HL-60/S4 treated with phorbol 12-myristate 13-acetate at 8.2 ng/mL for 4 days and 3 days (cell line): ENCODE results near the gene G2E3.
"Not testable (repeated sequence)": the region's sequence is repeated elsewhere in the genome, so short reads cannot be mapped to it uniquely, and the experiment has no call there.

Source experiments
- in situ Hi-C: fragments of 300-500 bp; cut with MboI; formaldehyde crosslinking; loops from 2 replicates; pipeline ENCODE4 v1.15.0; 2022; ENCODE audit warnings: low sequenced_read_pairs

Gene G2E3

DNA sequence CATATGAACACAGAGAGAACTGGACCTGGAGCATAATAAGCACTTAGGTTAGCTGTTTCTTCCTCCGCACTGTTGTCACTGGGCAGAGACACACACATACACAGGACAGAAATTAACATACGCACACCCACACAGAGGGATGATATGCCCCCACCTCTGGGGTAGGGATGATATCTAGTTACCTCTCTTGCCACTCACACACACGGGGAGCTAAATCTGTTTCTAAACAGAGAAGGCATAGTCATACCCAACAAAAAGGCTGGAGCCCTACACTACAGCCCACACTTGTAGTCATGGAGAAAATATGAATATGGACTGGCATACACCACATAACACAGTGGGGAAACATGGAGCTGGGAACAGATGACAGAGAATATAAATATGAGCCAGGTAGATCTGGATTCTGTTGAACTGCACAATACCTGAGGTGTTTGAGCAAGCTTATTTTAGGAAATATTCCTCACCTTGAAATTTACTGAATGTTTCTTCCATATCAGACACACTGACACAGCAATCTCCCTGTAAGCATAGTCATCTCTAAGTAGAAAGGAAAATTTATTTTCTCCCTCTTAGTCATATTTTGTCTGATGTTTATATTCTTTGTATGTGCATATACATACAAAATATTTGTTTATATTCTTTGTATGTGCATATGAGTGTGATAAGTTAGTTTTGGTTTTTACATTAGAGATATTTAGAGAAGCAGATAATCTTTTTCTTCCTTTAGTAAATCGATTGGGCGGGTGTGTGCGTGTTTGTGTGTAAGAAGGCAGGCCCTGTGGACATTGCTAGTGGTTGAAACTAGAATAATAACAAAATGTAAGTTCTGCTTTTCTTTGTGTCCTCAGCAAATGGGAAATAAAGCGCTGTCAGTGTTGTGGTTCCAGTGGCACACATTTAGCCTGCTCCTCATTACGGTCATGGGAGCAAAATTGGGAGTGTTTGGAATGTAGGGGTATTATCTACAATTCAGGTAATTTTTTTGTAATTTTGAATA lies 42.3 kb downstream of the G2E3 start:
- in situ Hi-C loops: no loop called here

DNA sequence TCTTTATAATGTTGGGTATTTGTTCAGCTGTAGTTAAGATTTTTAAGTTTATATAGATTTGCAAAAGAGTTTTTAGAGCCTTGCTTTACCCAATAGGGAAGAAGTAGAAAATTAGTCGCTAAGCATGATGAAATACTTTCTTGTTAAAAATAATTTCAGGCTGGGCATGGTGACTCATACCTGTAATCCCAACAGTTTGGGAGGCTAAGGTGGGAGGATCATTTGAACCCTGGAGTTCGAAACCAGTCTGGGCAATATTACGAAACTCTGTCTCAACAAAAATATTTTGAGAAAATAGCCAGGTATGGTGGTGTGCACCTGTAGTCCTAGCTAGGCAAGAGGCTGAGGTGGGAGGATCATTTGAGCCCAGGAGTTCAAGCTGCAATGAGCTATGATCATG lies 44.4 kb downstream of the G2E3 start:
- in situ Hi-C loops: no loop called here

DNA sequence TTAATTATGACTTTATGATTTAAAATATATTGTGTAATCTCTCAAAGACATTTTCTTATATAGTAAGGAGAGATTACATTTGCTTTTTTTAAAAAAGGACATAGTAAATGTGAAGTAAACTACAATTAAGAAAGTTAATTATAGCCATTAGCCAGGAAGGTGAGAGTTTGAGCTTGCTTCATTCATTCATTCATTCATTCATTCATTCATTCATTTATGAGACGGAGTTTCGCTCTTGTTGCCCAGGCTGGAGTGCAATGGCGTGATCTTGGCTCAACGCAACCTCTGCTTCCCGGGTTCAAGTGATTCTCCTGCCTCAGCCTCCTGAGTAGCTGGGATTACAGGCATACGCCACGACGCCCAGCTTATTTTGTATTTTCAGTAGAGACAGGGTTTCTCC lies 45.7 kb downstream of the G2E3 start:
- in situ Hi-C loops: not testable (repeated sequence)

DNA sequence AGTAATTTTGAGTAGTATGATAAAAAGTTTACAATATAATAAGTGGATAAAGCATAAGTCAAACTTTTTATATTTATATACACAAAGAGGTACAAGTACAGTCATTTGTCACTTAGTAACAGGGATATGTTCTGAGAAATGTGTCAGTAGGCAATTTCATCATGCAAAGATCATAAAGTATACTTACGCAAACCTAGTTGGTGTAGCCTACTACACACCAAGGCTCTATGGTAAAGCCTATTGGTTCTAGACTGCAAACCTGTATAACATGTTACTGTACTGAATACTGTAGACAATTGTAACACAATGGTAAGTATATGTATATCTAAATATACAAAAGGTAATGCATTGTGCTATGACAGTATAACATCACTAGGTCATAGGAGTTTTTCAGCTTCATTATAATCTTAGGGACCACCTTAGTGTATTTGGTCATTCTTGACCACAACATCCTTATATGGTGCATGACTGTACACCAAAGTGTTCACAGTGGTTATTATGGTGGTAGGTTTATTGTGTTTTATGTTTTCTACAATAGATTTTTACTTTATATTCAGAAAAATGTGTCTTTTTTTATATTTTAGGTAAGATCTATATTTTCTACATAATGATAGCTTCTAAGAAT lies 48.3 kb downstream of the G2E3 start:
- in situ Hi-C loops: no loop called here

DNA sequence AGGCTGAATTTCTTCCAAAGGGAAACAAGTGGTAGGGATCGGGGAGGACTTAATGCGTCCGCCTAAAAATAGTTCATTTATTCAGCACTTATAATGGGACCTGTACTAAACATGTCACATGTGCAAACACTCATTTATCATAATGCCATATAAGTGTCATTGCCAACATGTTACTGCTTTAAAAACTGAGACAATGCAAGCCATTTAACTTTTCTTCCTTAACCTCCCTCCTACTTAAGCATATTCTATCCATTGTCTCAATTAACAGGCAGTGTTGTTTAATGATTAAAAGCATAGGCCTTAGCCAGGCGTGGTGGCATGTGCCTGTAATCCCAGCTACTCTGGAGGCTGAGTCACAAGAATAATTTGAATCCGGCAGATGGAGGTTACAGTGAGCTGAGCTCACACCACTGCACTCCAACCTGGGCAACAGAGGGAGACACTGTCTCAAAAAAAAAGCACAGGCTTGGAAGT lies 49.6 kb downstream of the G2E3 start:
- in situ Hi-C loops: no loop called here

DNA sequence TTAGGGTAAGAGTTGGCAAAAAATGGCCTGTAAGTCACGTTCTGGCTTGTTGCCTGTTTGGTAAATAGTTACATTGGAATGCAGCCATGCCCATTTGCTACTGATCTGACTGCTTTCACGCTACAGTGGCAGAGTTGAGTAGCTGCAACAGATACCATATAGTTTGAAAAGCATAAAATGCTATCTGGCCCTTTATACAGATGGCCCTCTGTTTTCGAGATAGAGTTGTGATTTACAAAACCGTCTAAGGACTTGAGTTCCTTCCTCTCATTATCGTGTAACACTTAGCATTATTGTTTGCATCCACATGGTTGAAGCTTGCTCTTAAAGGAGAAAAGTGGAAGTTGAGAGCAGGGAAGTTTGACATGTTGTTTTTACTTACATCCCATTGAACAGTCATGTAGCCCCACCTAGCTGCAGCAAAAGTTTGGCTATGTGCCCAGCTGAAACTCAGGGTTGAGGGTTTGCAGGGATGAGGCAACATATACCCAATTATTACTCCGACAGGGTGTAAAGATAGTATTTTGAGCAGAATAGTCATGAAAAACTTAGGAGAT lies 51.9 kb downstream of the G2E3 start:
- in situ Hi-C loops: no loop called here

DNA sequence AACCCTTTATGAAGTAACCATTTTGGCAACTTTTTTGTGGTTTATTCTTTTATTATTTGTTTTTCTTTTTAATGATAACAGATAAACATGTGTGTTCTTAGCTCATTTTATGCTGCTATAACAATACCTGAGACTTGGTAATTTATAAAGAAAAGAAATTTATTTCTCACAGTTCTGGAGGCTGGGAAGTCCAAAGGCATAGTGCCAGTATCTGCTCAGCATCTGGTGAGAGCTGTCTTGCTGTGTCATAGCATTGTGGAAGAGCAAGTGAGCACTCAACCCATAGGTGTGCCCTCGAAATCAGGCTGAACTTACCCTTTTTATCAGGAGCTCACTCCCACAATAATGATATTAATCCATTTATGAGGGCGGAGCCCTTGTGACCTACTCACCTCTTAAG lies 55.2 kb downstream of the G2E3 start:
- in situ Hi-C loops: no loop called here

DNA sequence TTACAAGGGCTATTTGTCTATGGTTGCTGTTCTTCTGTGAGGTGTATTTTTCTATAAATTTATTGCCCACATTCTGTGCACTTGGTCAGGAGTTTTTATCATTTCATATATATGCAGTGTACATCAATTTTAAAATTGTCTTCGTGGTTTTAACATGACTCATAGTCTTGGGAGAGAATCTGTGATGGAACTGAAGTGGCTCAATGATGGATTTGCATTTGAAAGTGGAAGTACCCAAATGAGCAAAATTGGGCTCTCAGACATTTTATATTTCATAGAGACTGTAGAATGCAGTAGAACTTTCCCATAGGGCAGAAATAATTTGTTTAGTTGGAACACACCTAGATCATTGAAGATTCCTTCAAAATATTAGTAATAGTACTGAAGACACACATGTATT lies 61.2 kb downstream of the G2E3 start:
- in situ Hi-C loops: no loop called here

DNA sequence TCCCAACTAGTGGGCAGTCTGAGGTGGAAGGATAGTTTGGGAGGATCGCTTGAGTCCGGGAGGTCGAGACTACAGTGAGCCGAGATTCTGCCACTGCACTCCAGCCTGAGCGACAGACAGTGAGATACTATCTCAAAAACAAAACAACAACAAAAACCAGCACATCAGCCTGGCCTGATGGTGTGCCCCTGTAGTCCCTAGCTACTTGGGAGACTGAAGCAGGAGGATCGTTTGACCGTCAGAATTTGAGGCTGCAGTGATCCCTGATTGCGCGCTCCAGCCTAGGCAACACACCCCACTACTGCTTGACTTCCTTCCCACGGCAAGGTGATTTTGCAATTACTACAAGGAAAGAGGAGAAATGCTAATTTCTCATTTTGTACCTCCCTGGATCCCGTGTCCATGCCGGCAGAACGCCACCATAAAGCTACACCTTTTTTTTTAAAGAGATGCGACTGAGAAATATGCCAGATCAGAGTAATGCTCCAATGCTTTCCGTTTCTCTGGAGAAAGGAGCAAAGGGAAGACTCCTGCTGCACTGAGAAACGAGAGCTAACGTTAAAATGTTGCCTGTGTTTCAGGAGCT lies 62.5 kb downstream of the G2E3 start:
- in situ Hi-C loops: no loop called here

DNA sequence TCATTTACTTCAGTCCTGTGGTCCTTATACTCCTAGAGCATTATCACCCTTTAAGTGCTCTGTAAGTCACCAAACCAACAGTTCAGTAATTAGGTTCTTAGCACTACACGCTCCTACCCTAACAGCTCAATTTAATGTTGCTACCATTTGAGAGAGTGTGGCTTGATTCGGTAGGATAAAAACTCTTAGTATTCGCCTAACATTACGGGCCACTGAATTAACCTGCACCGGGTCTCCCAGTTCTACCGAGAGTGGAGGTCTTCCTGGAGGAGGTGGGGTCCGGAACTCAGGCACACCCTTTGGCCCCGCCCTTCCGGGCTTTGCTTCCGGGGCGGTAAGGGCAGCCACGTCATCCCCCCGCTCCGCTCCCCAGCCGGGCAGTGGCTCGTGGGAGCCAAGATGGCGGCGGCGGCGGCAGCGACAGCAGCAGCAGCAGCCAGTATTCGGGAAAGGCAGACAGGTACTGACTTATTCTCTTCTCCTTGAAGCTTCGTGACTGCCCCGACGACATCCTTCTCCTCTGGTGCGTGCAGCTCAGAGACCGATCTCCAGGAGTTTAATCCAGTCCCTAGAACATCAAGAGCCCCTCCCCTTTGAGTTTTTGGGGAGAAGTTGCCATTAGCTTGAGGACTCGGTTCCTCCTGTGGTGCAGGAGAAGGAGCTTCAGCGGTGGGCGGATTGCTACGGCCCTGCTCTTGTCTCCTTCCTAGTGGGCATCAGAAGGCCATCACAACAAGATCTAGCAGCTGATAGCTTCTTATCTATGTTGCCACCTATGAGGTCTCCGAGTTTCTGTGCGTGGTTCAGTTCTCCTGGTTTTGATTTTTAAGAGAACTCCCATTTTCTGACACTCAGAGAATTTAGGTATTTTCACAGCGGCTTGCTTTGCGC lies 63.2 kb downstream of the G2E3 start, which contains the start of gene SCFD1:
SCFD1 (plus strand) TSS at position 380 of the 891 bp plus-strand sequence; CDS start at position 400, 20 bp downstream.
- in situ Hi-C loops: no loop called here

DNA sequence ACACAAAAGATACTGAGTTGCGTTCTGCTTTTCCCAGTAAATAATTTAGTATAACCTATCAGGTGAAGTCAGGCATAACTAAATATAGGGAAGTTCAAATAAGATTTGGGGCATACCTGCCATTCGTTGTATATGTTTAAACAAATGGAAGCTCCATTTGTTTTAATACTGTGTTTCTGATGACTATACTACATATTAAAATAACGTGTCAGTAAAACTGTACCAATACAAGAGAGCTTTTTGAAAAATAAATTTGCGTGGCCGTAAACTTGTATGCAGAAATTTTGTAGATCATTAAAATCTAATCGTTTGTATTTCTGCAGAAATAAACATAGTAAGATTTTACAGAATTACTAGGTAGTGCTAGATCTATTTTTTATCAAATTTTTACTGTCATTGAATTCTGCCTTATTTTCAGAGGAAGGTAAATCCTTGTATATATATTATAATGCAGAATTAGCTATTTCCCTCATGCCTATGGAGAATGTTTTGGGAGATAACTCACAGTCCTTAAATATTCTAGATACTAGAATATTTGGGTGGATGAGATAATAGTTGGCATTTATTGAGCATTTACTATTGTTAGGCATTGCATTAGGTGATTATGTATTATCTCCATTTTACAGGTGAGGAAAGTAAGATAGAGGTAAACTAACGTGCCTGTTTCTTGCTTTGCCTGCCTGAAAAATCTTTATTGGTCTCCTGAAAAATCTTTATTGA lies 64.6 kb downstream of the G2E3 start:
- in situ Hi-C loops: no loop called here

DNA sequence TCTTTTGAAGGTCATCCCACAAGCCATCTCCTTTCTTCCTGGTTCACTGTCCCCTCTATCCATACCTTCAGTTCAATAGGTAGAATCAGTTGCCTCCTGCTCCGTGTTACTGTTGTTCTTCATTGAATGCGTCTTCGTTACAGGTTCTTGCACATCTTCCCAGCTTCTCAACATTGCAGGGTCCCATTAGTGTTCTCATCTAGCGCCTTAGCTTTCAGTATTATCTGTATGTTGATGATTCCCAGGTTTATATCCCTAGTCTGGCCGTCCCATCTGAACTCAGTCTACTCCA lies 65.1 kb downstream of the G2E3 start:
- in situ Hi-C loops: no loop called here

DNA sequence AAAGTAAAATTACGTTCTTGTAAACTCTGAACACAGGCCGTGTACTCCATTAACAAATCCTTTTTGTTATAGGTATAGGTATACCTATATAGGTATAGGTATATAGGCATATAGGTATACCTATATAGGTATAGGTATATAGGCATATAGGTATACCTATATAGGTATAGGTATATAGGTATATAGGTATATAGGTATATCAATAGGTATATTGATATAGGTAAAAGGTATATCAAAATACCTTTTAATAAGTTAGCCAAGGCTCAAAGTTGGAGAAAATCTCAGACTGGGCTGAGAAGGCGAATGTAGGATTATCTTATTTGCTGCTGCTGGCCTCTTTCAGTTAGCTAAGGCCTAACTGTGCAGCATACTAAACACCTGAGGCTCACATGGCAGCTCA lies 66.6 kb downstream of the G2E3 start:
- in situ Hi-C loops: no loop called here

DNA sequence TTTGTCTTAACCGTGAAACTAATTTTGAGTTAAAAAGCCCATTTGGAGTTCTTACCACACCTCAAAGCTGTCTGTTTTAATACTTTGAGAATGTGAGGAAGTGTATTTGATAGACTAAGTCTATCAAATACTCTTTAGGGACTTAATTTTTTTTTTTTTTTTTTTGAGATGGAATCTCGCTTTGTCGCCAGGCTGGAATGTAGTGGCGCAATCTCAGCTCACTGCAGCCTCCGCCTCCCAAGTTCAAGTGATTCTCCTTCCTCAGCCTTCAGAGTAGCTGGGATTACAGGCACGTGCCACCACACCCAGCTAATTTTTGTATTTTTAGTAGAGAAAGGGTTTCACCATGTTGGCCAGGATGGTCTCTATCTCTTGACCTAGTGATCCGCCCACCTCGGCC lies 70.5 kb downstream of the G2E3 start:
- in situ Hi-C loops: not testable (repeated sequence)

DNA sequence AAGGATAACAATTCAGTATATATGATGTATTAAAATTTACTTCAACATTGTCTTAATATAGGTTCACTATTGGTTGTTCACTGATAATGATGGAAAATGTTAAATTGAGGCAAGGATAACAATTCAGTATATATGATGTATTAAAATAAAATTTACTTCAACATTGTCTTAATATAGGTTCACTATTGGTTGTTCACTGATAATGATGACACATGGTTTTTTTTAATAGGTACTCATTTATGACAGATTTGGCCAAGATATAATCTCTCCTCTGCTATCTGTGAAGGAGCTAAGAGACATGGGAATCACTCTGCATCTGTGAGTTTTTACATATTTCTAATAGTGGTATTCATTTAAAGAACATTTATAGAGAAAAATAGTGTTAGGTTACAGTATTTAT lies 71.3 kb downstream of the G2E3 start:
- in situ Hi-C loops: no loop called here

DNA sequence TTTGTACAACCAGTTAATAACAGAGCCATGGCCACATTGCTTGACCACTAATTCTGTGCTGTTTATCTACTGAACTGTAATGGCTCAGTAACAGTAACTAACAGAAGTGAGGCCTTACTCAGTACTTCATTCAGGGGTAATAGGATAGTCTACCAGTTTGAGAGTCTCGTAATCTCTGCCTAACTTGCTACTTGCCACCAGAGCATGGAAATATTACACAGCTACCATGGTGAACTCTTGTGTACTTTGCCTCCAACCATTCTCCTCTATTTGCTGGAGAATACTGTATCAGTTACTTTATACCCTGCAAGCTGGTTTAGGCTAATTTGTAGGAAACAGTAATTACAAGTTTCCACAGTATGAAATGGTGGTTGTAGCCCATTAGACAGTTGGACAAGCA lies 73.8 kb downstream of the G2E3 start:
- in situ Hi-C loops: no loop called here

DNA sequence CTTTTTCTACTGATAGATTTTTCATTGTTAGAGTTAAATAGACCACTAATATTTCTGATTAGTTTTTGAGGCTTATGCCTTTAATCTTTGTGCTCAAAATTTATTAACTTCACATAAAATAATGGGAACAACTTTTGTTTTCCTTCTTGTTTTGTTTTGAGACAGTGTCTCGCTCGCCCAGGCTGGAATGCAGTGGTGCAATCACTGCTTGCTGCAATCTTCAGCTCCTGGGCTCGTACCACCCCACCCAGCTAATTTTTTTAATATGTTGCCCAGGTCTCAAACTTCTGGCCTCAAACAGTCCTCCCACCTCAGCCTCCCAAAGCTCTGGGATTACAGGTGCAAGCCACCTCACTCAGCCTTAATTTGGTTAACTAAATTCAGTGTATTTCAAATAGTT lies 80.0 kb downstream of the G2E3 start:
- in situ Hi-C loops: no loop called here

DNA sequence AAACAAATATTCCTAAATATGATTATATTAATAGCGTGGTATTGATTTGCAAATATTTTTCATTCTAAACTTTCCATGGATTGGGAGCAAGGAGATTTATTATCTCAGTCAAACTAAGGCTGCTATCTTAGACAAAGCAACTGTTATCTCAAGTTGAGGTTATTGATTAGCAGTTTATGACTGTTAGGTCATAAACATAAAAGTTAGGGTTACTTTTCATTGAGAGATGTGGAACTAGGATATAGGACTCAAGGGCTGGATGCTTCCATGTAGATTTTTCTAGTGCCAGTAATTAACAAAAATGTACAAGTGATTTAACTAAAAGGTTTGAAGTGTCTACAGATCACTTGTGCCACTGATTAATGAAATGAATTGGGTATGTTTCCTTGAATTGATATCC lies 82.2 kb downstream of the G2E3 start:
- in situ Hi-C loops: no loop called here

DNA sequence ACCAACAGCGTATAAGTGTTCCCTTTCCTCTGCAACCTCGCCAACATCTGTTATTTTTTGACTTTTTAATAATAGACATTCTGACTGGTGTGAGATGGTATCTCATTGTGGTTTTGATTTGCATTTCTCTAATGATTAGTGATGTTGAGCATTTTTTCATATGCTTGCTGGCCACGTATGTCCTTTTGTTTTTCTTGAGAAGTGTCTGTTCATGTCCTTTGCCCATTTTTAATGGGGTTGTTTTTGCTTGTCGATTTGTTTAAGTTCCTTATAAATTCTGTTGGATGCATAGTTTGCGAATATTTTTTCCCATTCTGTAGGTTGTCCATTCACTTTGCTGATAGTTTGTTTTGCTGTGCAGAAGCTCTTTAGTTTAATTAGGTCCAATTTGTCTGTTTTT lies 85.5 kb downstream of the G2E3 start:
- in situ Hi-C loops: not testable (repeated sequence)

DNA sequence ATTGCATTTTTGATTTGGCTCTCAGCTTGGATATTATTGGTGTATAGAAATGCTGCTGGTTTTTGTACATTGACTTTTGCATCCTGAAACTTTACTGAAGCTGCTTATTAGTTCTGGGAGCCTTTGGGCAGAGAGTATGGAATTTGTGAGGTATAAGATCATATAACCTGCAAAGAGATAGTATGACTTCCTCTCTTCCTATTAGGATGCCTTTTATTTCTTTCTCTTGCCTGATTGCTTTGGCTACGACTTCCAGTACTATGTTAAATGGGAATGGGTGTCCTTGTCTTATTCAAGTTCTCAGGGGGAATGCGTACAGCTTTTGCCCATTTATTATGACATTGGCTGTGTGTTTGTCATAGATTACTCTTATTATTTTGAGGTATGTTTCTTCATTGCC lies 86.6 kb downstream of the G2E3 start:
- in situ Hi-C loops: no loop called here
